Keratinocyte (primary cell): Measurements from ENCODE around the gene ICOS.

Experiments
- EZH2 ChIP-seq: IDR thresholded peaks from one replicate; pipeline ENCODE4 v1.6.1; 2012; ENCODE audit warnings: inconsistent platforms, mild to moderate bottlenecking, low read length, moderate library complexity
- TF ChIP-seq, protein P1 (sequence below), 3 experiments: IDR thresholded peaks in 1 of 3; conservative IDR thresholded peaks in 1 of 3; optimal IDR thresholded peaks in 1 of 3; 2 replicates in 2 of 3; 3 replicates in 1 of 3; pipeline versions ENCODE3 to v1.5.1; 2011; ENCODE audit warnings: low read length in 3 of 3, mild to moderate bottlenecking in 3 of 3, moderate library complexity in 2 of 3, control low read depth in 1 of 3, inconsistent platforms in 1 of 3; ENCODE audit not compliant: insufficient read depth in 2 of 3; ENCODE audit errors: extremely low read depth in 1 of 3

DNA sequence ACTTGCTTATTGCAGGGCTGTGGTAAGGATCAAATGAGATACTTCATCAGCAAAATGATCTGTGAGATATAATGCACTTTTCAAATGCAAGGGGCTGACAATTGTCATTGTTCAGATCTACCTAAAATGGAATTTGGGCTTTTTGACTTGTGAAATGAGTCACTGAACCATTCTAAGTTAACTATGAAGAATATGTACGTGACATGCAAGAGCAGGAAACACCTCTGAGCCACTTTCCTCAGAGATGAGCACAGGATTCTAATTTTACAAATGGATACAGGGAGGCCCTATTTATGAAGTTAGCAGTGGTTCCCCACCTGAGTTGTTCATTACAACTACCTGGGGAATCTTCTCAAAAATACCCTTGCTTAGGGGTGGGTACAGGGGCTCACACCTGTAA lies 42.3 kb upstream of the ICOS start:
- TF ChIP-seq, protein P1, sequence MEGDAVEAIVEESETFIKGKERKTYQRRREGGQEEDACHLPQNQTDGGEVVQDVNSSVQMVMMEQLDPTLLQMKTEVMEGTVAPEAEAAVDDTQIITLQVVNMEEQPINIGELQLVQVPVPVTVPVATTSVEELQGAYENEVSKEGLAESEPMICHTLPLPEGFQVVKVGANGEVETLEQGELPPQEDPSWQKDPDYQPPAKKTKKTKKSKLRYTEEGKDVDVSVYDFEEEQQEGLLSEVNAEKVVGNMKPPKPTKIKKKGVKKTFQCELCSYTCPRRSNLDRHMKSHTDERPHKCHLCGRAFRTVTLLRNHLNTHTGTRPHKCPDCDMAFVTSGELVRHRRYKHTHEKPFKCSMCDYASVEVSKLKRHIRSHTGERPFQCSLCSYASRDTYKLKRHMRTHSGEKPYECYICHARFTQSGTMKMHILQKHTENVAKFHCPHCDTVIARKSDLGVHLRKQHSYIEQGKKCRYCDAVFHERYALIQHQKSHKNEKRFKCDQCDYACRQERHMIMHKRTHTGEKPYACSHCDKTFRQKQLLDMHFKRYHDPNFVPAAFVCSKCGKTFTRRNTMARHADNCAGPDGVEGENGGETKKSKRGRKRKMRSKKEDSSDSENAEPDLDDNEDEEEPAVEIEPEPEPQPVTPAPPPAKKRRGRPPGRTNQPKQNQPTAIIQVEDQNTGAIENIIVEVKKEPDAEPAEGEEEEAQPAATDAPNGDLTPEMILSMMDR (optimal IDR thresholded peaks at IDR 0.05 in 1 of 3, IDR thresholded peaks at IDR 0.05 in 1 of 3, conservative IDR thresholded peaks at IDR 0.05 in 1 of 3; ENCODE audit: extremely low read depth in 1 of 3, insufficient read depth in 2 of 3, low read length in 3 of 3) = no peak
- TF ChIP-seq EZH2 = no peak
